Superior temporal gyrus (tissue), 1 donor: ENCODE measurements around the gene PNCK.
"Not testable (repeated sequence)": the region's sequence is repeated elsewhere in the genome, so short reads cannot be mapped to it uniquely, and the experiment has no call there.

Source experiments
- DNase-seq: peaks from one replicate; pipeline ENCODE4 v3.0.0-alpha.2; 2016; ENCODE audit errors: extremely low spot score

PNCK gene

GRCh38 chrX:153699210-153699783 is 25.7 kb upstream of the PNCK start:
- DNase-seq: not testable (repeated sequence)

GRCh38 chrX:153697924-153698865 is 24.6 kb upstream of the PNCK start:
- DNase-seq: no peak

GRCh38 chrX:153696986-153697722 is 23.5 kb upstream of the PNCK start:
- DNase-seq: not testable (repeated sequence)

GRCh38 chrX:153696538-153696937 is 22.9 kb upstream of the PNCK start:
- not testable (repeated sequence) for DNase-seq

GRCh38 chrX:153696100-153696499 is 22.5 kb upstream of the PNCK start:
- no peak for DNase-seq

- DNase-seq: no peak
Measured at GRCh38 chrX:153694687-153695270, 21.2 kb upstream of the PNCK start.

- not testable (repeated sequence) for DNase-seq
Measured at GRCh38 chrX:153694256-153694655, 20.6 kb upstream of the PNCK start.

- DNase-seq: no peak
Measured at GRCh38 chrX:153693216-153694086, 19.8 kb upstream of the PNCK start.

GRCh38 chrX:153692611-153693156 is 19.1 kb upstream of the PNCK start:
- DNase-seq: no peak

GRCh38 chrX:153692003-153692402 is 18.4 kb upstream of the PNCK start:
- DNase-seq: no peak

GRCh38 chrX:153691032-153691827 is 17.6 kb upstream of the PNCK start:
- DNase-seq: not testable (repeated sequence)

- DNase-seq: no peak
Measured at GRCh38 chrX:153690466-153690865, 16.9 kb upstream of the PNCK start.

GRCh38 chrX:153689654-153690465 is 16.2 kb upstream of the PNCK start:
- no peak for DNase-seq

- peak; percentile 28 for DNase-seq
Measured at GRCh38 chrX:153688911-153689590, 15.4 kb upstream of the PNCK start.

GRCh38 chrX:153688506-153688905 is 14.9 kb upstream of the PNCK start:
- DNase-seq: no peak

- DNase-seq: no peak
Measured at GRCh38 chrX:153688071-153688470, 14.5 kb upstream of the PNCK start.

GRCh38 chrX:153687121-153688039 is 13.8 kb upstream of the PNCK start, which contains the start of gene SLC6A8:
TSS of gene SLC6A8 (plus strand) at chrX:153687926. CDS start at chrX:153688575, 649 bp downstream.
- DNase-seq: peak; percentile 49
